DMS53 (cell line): ENCODE data around the gene TCN1.
A peak's percentile ranks its signal among the peaks of the same experiment; 100 is the strongest.
"Not testable (repeated sequence)": the region's sequence is repeated elsewhere in the genome, so short reads cannot be mapped to it uniquely, and the experiment has no call there.

Experiments
- DNase-seq: peaks from one replicate; lab custom pipeline; 2025; lab: John Stamatoyannopoulos, UW

Gene TCN1

GRCh38 chr11:59866397-59866796, at the start of gene TCN1:
TSS of gene TCN1 (minus strand) at chr11:59866487. CDS start at chr11:59866470, 17 bp downstream.
- DNase-seq, result peak; percentile 23

GRCh38 chr11:59903569-59903968, 37.3 kb upstream of the TCN1 start:
- not testable (repeated sequence) for DNase-seq

- DNase-seq, result peak; percentile 2
Measured at GRCh38 chr11:59901306-59901705, 35.0 kb upstream of the TCN1 start.

- DNase-seq, result no peak
Measured at GRCh38 chr11:59900366-59901126, 34.3 kb upstream of the TCN1 start.

- DNase-seq, result no peak
Measured at GRCh38 chr11:59899532-59899931, 33.2 kb upstream of the TCN1 start.

- peak; percentile 36 for DNase-seq
Measured at GRCh38 chr11:59898650-59899049, 32.4 kb upstream of the TCN1 start.

- no peak for DNase-seq
Measured at GRCh38 chr11:59898046-59898445, 31.8 kb upstream of the TCN1 start.

- no peak for DNase-seq
Measured at GRCh38 chr11:59894616-59895015, 28.3 kb upstream of the TCN1 start.

- no peak for DNase-seq
Measured at GRCh38 chr11:59891781-59892181, 25.5 kb upstream of the TCN1 start.

- not testable (repeated sequence) for DNase-seq
Measured at GRCh38 chr11:59887156-59887555, 20.9 kb upstream of the TCN1 start.

GRCh38 chr11:59883597-59883996, 17.3 kb upstream of the TCN1 start:
- DNase-seq, result no peak

- DNase-seq, result no peak
Measured at GRCh38 chr11:59879567-59879966, 13.3 kb upstream of the TCN1 start.

GRCh38 chr11:59878575-59878974, 12.3 kb upstream of the TCN1 start, which contains the start of gene OOSP3:
TSS of gene OOSP3 (plus strand) at chr11:59878782. CDS start at chr11:59878809, 27 bp downstream.
- no peak for DNase-seq

- no peak for DNase-seq
Measured at GRCh38 chr11:59877784-59878183, 11.5 kb upstream of the TCN1 start.

GRCh38 chr11:59877325-59877724, 11.0 kb upstream of the TCN1 start:
- no peak for DNase-seq

- no peak for DNase-seq
Measured at GRCh38 chr11:59875856-59876519, 9.7 kb upstream of the TCN1 start.

- no peak for DNase-seq
Measured at GRCh38 chr11:59872076-59872475, 5.8 kb upstream of the TCN1 start.

GRCh38 chr11:59867946-59868345, 1.7 kb upstream of the TCN1 start:
- no peak for DNase-seq

- DNase-seq, result no peak
Measured at GRCh38 chr11:59866836-59867235, 549 bp upstream of the TCN1 start.

GRCh38 chr11:59865031-59865430, 1.3 kb downstream of the TCN1 start:
- peak; percentile 15 for DNase-seq

GRCh38 chr11:59862252-59862651, 4.0 kb downstream of the TCN1 start:
- DNase-seq, result no peak

GRCh38 chr11:59859673-59860072, 6.6 kb downstream of the TCN1 start:
- no peak for DNase-seq
